Esophagus squamous epithelium (tissue), 4 donors: ENCODE measurements around the gene SYCE3.

Experiments
- CTCF ChIP-seq, 6 experiments: fragments of 450-650 bp in 4 of 6; fragments of 200-600 bp in 2 of 6; sonication (generic) in 2 of 6; IDR thresholded peaks; one replicate each; pipeline ENCODE4 v1.5.1; 2016 to 2019; ENCODE audit warnings: antibody characterized with exemption in 6 of 6, mild to moderate bottlenecking in 4 of 6, moderate library complexity in 4 of 6
- POLR2A ChIP-seq, 4 donors: fragments of 450-650 bp; IDR thresholded peaks; one replicate each; pipeline ENCODE4 v1.6.1; 2017; ENCODE audit warnings: antibody characterized with exemption in 4 of 4, mild to moderate bottlenecking in 4 of 4, moderate library complexity in 3 of 4

DNA sequence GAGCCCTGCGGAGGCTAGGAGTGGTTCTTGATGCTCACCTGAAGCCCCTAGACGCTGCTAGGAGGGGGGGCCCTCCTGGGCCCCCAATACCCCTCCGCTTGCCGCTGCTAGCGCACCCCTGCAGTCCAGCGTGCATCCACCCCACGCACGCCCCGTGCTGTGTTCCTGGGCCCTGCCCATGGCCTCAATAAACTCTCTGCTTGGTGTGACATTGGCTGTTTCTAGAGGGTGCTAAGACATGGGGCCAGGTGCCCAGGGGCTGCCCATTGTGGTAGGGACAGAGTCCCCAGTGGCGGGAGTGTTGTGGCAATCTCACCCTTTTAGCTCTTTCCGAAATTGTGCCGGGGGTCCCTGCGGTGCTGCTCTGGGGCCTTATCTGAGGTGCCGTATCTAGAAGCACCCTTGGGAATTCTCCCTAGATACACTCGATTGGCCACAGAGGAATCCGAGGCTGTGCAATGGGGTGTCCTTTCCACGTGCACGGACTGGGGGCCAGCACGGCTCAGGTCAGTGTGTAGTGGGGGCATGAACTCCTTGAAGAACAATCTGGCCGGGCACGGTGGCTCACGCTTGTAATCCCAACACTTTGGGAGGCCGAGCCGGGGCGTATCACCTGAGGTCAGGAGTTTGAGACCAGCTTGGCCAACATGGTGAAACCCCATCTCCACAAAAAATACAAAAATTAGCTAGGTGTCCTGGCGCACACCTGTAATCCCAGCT, 48.8 kb upstream of the SYCE3 start:
- TF ChIP-seq CTCF (IDR thresholded peaks at IDR 0.05) (no peak), POLR2A (IDR thresholded peaks at IDR 0.05) (no peak)
